Activated T-helper 17 cell treated with anti-CD3 and anti-CD28 coated beads, Interleukin-2, amount 50 U/mL, for 72 hours (primary cell): ENCODE measurements around the gene F7. TPM values are rescaled to one million over a fixed set of nuclear protein-coding genes. Genes with fewer than 3 reads are reported as not detected.
A peak's percentile ranks its signal among the peaks of the same experiment; 100 is the strongest.

Experiments
- ATAC-seq: fragments of 150-1000 bp; cut with Tn5 transposase; replicated peaks from 2 replicates; pipeline ENCODE4 v1.10.0; 2021; ENCODE audit warnings: mild to moderate bottlenecking, moderate library complexity
- H3K27ac Mint-ChIP-seq: one replicate; pipeline ENCODE4 v1.8.0; 2022; ENCODE audit warnings: mixed read lengths
- H3K27me3 Mint-ChIP-seq: one replicate; pipeline ENCODE4 v1.8.0; 2022; ENCODE audit warnings: mixed read lengths
- H3K36me3 Mint-ChIP-seq: one replicate; pipeline ENCODE4 v1.8.0; 2022; ENCODE audit warnings: low read depth, mild to moderate bottlenecking, mixed read lengths
- H3K4me1 Mint-ChIP-seq: one replicate; pipeline ENCODE4 v1.8.0; 2022; ENCODE audit warnings: mixed read lengths
- H3K4me3 Mint-ChIP-seq: one replicate; pipeline ENCODE4 v1.8.0; 2022; ENCODE audit warnings: mild to moderate bottlenecking, mixed read lengths
- H3K9me3 Mint-ChIP-seq: one replicate; pipeline ENCODE4 v1.8.0; 2022; ENCODE audit warnings: mixed read lengths
- total RNA-seq, 2 donors: library from RNA; stranded (reverse); gene quantifications; one replicate each; pipeline ENCODE4 v1.2.3, GENCODE V29; 2022

Gene F7
- total RNA-seq, 2 donors from 2014 or later: 0.40 TPM; not detected in 1

- peaks cover 13% of the 10 kb centered on the region for H3K27me3 Mint-ChIP-seq
- ATAC-seq: no peak
- no peaks in the 10 kb centered on the region for H3K4me1 Mint-ChIP-seq
- no peaks in the 10 kb centered on the region for H3K9me3 Mint-ChIP-seq
- no peak overlapping the region for H3K27ac Mint-ChIP-seq
- H3K36me3 Mint-ChIP-seq: no peaks in the 10 kb centered on the region
- no peak overlapping the region for H3K4me3 Mint-ChIP-seq
These were observed 15.8 kb downstream of the F7 start for GRCh38 chr13:113121183-113121927.

DNA sequence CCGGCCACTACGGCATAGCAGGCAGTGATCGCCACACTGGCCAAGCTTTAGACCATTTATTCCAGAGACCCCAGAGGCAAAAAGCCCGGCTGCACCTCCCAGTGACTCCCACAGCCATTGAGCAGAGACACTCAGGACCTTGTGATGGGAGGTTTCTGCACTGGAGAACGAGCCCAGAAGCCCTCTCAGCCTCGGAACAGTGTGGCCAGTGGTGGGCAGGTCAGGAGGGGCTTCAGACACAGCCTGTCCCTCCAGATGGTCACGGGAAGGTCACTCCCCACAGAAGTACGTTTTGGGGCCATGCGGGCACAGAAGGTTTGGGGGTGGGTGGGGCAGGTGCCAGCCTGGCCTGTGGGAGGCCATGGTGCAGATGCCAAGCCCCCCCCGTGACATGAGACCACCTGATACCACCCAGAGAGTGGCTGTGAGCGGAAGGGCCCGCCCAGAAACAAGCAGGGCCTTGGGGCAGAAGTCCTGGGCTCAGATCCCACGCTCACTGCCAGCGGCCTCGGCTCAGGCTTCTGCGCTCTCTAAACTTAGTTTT lies 16.4 kb downstream of the F7 start:
- H3K27me3 Mint-ChIP-seq: peaks cover 17% of the 10 kb centered on the region
- H3K4me1 Mint-ChIP-seq: peaks cover under 1% of the 10 kb centered on the region
- no peak overlapping the region for H3K27ac Mint-ChIP-seq
- H3K4me3 Mint-ChIP-seq: no peak overlapping the region
- ATAC-seq: no peak
- no peaks in the 10 kb centered on the region for H3K9me3 Mint-ChIP-seq
- H3K36me3 Mint-ChIP-seq: no peaks in the 10 kb centered on the region

DNA sequence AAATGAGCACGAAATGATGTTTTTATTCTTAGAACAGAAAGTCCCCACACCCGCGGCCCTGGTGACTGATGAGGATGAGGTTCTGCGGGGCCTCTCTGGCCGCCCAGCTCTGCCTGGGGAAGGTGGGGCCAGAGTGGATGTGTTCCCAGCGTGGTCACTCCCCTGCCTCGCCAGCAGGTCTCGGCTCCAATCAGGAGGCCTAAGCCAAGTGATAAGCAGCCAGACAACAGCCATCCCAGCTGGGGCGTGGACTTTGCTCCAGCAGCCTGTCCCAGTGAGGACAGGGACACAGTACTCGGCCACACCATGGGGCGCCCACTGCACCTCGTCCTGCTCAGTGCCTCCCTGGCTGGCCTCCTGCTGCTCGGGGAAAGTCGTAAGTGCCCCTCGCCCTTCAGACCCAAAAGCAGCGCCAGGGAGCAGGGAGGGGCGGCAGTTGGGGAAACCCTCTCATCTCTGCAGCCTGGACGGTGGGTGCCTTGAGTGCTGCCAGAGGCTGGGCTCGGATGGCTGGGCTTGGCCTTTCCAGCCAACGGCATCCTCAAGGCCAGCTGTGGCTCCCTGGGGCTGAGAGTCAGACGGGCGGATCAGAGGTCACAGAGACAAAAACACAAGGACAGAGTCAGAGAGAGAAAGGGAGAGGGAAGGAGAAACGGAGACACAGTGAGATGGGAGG lies 17.1 kb downstream of the F7 start, which contains the start of gene F10:
Gene F10 (plus strand): TSS at position 250 of the 676 bp plus-strand sequence. CDS start 57 bp downstream, at position 307.
- ATAC-seq: peak; percentile 43
- no peak within 1 kb of the TSS for H3K4me3 Mint-ChIP-seq
- no peaks in the 10 kb centered on the region for H3K36me3 Mint-ChIP-seq
- H3K4me1 Mint-ChIP-seq: peaks cover 7% of the 10 kb centered on the region
- H3K9me3 Mint-ChIP-seq: no peaks in the 10 kb centered on the region
- peaks cover 23% of the 10 kb centered on the region for H3K27me3 Mint-ChIP-seq
- peak within 1 kb of the TSS; percentile 33 for H3K27ac Mint-ChIP-seq

DNA sequence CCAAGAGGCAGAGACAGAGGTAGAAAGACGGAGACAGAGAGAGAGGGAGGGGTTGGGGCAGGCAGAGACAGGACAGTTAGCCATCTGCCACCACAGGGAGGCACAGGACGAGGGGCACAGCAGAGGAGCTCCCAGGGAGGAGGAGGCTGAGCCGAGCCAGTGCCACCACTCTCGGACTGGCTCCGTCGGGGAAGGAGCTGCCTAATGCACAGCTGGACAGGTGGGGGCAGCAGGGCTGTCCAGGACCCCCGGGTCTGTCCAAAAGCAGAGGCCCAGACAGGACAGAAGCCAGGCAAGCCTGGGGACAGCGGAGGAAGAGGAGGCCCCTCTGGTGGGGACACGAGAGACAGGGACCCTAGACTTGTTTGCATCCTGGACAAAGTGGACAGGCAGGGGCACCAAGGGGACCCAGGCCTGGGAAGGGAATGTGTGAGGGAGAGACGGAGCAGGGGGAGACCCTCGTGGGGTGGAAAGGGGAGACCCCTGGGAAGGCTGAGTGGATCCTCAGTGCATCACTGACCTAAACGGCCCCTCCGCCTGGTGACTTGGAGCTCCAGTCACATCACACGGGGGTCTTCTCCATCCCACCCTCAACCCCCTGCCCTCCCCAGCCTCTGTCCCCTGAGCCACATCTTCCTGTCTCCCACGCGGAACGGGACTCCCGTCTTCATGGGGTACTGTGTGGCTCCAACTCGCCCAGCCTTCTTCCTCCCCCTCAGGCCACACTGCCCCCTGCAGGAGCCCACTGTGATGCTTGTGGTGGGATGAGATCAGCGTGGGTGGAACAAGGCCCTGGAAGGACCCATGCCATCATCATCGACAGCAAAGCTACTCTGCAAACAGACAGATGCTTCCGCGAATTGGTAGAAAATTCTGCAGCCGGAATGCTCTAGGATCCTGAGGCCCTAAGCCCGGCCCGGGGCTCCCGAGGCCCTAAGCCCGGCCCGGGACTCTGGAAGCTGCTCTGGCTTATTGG lies 17.9 kb downstream of the F7 start:
- no peaks in the 10 kb centered on the region for H3K9me3 Mint-ChIP-seq

DNA sequence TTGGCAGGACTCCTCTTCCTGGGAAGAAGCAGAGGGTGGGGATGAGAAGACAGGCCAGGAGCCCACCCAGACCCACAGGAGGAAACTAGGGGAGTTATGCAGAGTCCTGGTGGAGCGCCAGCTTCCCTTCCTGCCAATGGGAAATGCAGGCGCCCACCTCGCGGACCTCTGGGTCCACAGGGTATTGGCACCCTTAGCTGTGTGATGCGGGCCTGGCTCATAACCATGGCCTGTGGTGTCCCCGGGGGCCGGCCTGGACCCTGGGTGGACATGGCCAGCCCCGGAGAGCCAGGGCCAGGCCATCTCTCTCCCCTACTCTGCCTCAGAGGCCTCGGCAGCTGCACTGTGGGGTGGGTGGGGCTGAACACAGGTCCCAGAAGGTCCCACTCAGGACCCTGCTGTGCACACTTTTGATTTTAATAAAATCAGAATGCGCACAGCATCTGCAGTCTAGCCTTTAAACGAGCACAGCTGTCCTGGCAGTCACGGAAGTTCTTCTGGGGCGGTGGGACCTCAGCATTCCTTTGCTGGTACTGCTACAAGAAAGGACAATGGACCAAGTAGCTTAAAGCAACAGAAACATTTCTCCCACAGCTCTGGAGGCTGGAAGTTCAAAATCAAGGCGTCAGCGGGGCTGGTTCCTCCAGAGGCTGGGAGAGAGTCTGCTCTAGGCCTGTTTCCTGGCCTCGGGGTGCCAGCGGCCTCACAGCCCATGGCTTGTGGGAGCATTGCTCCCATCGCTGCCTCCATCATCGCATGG lies 18.8 kb downstream of the F7 start:
- Mint-ChIP-seq H3K36me3 (no peaks in the 10 kb centered on the region), H3K9me3 (no peaks in the 10 kb centered on the region), H3K27me3 (peaks cover 30% of the 10 kb centered on the region), H3K27ac (no peak overlapping the region), H3K4me3 (no peak overlapping the region), H3K4me1 (peaks cover 9% of the 10 kb centered on the region)
- no peak for ATAC-seq

More for the DNA sequence above, 17.9 kb downstream of the F7 start:
- no peak overlapping the region for H3K4me3 Mint-ChIP-seq
- peaks cover 9% of the 10 kb centered on the region for H3K4me1 Mint-ChIP-seq
- no peak for ATAC-seq
- H3K36me3 Mint-ChIP-seq: no peaks in the 10 kb centered on the region
- H3K27me3 Mint-ChIP-seq: peaks cover 29% of the 10 kb centered on the region
- peak overlapping the region; percentile 33 for H3K27ac Mint-ChIP-seq

DNA sequence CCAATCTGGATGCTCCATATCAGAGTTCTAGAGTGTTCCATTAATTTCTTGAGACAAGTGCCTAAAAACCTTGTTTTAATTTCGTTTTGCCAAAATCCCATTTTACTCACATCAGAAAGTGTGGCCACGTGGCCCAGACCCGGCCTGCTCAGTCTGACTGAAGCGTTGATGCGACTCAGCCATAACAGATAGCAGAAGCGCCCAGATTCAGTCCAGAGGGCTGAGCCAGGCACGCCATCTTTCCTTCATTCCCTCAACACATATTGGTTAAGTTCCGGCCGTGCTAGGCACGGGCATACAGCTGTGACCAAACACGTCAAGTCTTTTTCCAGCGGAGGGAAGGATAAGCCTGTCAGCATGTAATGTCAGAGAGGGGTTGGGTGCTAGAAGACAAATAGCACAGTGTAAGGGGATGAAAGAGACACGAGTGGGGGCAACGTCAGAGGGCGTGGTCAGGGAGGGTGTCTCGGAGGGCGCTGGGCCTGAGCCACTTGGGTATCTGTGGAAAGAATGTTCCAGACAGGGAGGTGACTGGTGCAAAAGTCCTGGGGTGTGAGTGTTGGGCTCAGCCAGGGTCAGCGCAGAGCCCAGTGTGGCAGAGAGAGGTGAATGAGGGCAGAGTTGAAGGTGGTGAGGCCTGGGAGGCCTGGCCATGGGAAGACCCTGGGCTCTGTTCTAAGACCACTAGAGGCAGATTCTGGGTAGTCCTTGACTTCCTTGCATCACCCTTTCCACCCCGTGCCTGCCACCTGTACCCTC lies 20.1 kb downstream of the F7 start:
- H3K36me3 Mint-ChIP-seq: no peaks in the 10 kb centered on the region
- no peak overlapping the region for H3K27ac Mint-ChIP-seq
- H3K4me1 Mint-ChIP-seq: peaks cover 9% of the 10 kb centered on the region
- no peaks in the 10 kb centered on the region for H3K9me3 Mint-ChIP-seq
- H3K4me3 Mint-ChIP-seq: no peak overlapping the region
- H3K27me3 Mint-ChIP-seq: peaks cover 30% of the 10 kb centered on the region
- no peak for ATAC-seq

DNA sequence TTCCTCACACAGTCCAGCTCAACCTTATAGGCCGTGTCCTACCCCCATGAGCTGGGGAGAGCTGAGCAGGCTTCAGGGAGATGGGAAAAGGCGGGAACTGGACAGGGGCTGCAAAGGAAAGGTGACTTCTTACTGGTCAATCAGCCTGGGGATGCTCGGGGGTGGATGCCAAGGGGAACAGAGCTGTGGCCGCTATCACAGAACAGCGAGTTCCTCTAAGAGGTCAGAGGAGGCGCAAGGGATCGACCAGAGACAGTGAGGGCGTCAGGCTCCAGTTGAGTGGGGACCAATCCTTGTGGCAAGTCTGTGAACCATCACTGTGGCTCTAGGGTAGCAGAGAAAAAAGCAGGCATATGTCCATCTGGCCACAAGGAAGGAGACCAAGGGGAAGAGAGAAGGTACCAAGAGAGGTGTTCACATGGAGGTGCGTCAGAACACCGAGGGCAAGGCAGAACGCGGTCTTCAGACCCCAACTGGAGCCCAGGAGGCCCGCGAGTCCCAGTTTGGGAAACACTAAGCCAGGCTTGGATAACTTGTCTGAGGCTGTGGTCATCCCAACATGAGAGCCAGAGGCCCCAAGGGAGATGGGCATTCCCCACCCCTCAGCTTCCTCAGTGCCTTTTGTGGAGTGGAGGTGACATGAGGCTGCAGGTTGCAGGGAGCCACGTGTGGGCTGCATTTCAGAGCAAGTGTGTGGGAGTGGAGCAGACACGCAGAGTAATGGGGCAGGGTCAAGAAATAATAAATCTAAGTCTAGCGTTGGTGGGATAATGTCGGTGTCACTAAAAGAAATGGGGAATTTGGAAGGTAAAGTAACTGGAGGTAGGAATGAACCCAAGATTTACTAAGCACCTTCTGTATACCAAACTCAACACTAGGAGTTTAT lies 20.9 kb downstream of the F7 start:
- H3K36me3 Mint-ChIP-seq: no peaks in the 10 kb centered on the region
- peaks cover 30% of the 10 kb centered on the region for H3K27me3 Mint-ChIP-seq
- no peak overlapping the region for H3K4me3 Mint-ChIP-seq
- peaks cover 9% of the 10 kb centered on the region for H3K4me1 Mint-ChIP-seq
- no peaks in the 10 kb centered on the region for H3K9me3 Mint-ChIP-seq
- H3K27ac Mint-ChIP-seq: peak overlapping the region; percentile 68
- ATAC-seq: no peak

DNA sequence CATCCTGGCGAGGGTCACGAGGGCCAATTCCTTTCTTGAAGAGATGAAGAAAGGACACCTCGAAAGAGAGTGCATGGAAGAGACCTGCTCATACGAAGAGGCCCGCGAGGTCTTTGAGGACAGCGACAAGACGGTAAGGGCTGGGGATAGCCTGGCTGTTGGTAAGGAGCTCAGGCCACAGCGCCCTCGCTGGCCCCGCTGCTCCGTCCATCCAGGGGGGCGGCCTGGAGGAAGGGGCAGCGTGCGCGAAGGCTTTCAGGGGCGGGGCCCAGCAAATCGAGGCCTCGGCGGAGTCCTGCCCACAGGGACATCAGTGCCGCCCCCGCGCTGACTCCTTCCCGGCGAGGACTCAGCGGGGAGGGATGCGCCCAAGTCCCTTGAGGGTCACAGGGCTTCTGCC lies 23.9 kb downstream of the F7 start:
- H3K27me3 Mint-ChIP-seq: peaks cover 30% of the 10 kb centered on the region
- no peaks in the 10 kb centered on the region for H3K36me3 Mint-ChIP-seq
- no peak overlapping the region for H3K27ac Mint-ChIP-seq
- H3K4me1 Mint-ChIP-seq: peaks cover 9% of the 10 kb centered on the region
- H3K4me3 Mint-ChIP-seq: peak overlapping the region; percentile 78
- H3K9me3 Mint-ChIP-seq: no peaks in the 10 kb centered on the region
- peak; percentile 38 for ATAC-seq

- H3K9me3 Mint-ChIP-seq: no peaks in the 10 kb centered on the region
- peaks cover 9% of the 10 kb centered on the region for H3K4me1 Mint-ChIP-seq
- peaks cover 30% of the 10 kb centered on the region for H3K27me3 Mint-ChIP-seq
- H3K27ac Mint-ChIP-seq: peak overlapping the region; percentile 56
- ATAC-seq: peak; percentile 91
- no peaks in the 10 kb centered on the region for H3K36me3 Mint-ChIP-seq
- H3K4me3 Mint-ChIP-seq: peak overlapping the region; percentile 78
These were observed 24.5 kb downstream of the F7 start for GRCh38 chr13:113129921-113130750.

DNA sequence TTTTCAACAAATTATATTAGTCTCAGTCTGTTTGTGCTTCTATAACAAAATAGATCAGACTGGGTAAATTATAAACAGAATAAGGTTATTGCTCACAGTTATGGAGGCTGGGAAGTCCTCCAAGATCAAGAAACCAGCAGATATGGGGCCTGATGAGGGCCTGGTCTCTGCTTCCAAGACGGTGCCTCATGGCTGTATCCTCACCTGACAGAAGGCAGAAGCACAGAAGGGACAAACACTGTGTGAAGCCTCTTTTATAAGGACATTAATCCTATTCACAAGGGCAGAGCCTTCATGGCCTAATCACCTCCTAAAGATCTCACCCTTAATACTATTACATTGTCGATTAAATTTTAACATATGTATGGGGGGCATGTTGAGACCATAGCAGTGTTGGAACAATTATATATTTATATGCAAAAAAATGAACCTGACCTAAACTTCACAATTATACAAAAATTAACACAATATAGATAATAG lies 29.7 kb downstream of the F7 start:
- Mint-ChIP-seq H3K27ac (no peak overlapping the region), H3K36me3 (no peaks in the 10 kb centered on the region), H3K4me1 (no peaks in the 10 kb centered on the region), H3K27me3 (peaks cover 3% of the 10 kb centered on the region), H3K4me3 (no peak overlapping the region), H3K9me3 (no peaks in the 10 kb centered on the region)
- no peak for ATAC-seq

- no peak overlapping the region for H3K4me3 Mint-ChIP-seq
These were observed 32.2 kb downstream of the F7 start for GRCh38 chr13:113137691-113138298.

More at GRCh38 chr13:113137691-113138298, 32.2 kb downstream of the F7 start:
- H3K36me3 Mint-ChIP-seq: no peaks in the 10 kb centered on the region
- H3K4me1 Mint-ChIP-seq: no peaks in the 10 kb centered on the region
- H3K9me3 Mint-ChIP-seq: no peaks in the 10 kb centered on the region
- ATAC-seq: no peak
- H3K27me3 Mint-ChIP-seq: no peaks in the 10 kb centered on the region
- no peak overlapping the region for H3K27ac Mint-ChIP-seq
